Effector memory CD4-positive, alpha-beta T cell (primary cell): Measurements from ENCODE around the gene ADCYAP1.
A peak's percentile ranks its signal among the peaks of the same experiment; 100 is the strongest.

ENCODE experiments used
- DNase-seq, 3 donors: peaks; one replicate each; pipeline ENCODE4 v3.0.0-alpha.2; 2020
- H3K27ac ChIP-seq: 2 replicates; pipeline ENCODE4 v1.7.0; 2013; ENCODE audit warnings: mild to moderate bottlenecking, low read length, moderate library complexity; ENCODE audit not compliant: insufficient read depth, poor library complexity, severe bottlenecking
- H3K27me3 ChIP-seq: replicated peaks from 2 replicates; pipeline ENCODE4 v1.7.0; 2013; ENCODE audit warnings: mild to moderate bottlenecking, low read length; ENCODE audit not compliant: insufficient read depth, control insufficient read depth, poor library complexity, severe bottlenecking
- H3K36me3 ChIP-seq: 2 replicates; pipeline ENCODE4 v1.7.0; 2013; ENCODE audit warnings: mild to moderate bottlenecking, low read length, moderate library complexity; ENCODE audit not compliant: control insufficient read depth, insufficient read depth
- H3K4me1 ChIP-seq: 2 replicates; pipeline ENCODE4 v1.7.0; 2013; ENCODE audit warnings: low read length, mild to moderate bottlenecking; ENCODE audit not compliant: control insufficient read depth, insufficient read depth, poor library complexity, severe bottlenecking
- H3K4me3 ChIP-seq: 2 replicates; pipeline ENCODE4 v1.7.0; 2013; ENCODE audit warnings: low read length, low read depth, mild to moderate bottlenecking; ENCODE audit not compliant: insufficient read depth, poor library complexity, severe bottlenecking
- H3K9me3 ChIP-seq: 2 replicates; pipeline ENCODE4 v1.7.0; 2013; ENCODE audit warnings: mild to moderate bottlenecking, low read length, moderate library complexity; ENCODE audit not compliant: control insufficient read depth

The ADCYAP1 gene

DNA sequence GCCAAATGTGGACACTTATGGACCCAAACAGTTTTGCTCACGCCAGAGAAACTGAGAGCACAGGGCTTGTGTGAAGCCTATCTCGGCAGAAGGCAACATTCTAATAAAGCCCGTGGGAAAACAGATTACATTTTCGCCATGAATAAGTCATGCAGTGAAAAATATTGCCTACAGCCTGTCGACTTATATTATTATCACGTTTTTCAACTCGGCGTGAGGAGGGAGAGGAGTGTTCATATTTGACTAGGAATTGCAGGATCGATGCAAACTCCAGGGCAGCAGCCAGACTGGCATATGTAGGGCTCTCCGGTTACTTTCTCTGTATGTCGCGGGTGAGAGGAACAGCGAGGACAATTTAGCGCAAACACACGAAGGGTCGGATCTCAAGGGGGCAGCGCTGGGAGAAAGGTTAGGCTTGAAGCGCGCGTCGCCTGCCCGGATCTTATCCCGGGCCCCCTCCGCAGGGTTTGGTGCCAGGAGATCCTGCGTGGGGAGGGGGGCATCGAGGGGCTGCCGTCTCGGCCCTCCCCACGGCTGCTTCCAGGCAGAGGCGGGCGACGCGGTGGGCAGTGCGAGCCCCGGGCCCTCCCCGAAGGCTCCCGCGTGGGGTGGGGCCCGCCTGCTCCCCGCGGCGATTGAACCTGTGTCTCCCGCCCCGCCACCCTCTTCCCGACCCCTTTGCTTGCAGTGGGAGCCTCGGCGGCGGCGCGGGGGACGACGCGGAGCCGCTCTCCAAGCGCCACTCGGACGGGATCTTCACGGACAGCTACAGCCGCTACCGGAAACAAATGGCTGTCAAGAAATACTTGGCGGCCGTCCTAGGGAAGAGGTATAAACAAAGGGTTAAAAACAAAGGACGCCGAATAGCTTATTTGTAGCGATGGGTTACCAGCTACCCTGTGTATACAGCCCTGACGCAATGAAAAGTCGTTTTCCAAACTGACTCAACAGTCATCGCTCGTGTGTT lies 4.4 kb downstream of the ADCYAP1 start:
- H3K9me3 ChIP-seq: no peaks in the 10 kb centered on the region
- H3K36me3 ChIP-seq: no peaks in the 10 kb centered on the region
- H3K27ac ChIP-seq: no peak overlapping the region
- peak overlapping the region; percentile 45 for H3K4me3 ChIP-seq
- peaks cover 11% of the 10 kb centered on the region for H3K4me1 ChIP-seq
- peaks cover 47% of the 10 kb centered on the region for H3K27me3 ChIP-seq
- no peak for DNase-seq

GRCh38 chr18:910247-910646 lies 5.6 kb downstream of the ADCYAP1 start:
- peaks cover 11% of the 10 kb centered on the region for H3K4me1 ChIP-seq
- H3K4me3 ChIP-seq: no peak overlapping the region
- no peak overlapping the region for H3K27ac ChIP-seq
- DNase-seq: no peak
- H3K36me3 ChIP-seq: no peaks in the 10 kb centered on the region
- H3K27me3 ChIP-seq: peaks cover 42% of the 10 kb centered on the region
- H3K9me3 ChIP-seq: no peaks in the 10 kb centered on the region

GRCh38 chr18:911025-911424 lies 6.4 kb downstream of the ADCYAP1 start:
- peaks cover 37% of the 10 kb centered on the region for H3K27me3 ChIP-seq
- no peaks in the 10 kb centered on the region for H3K36me3 ChIP-seq
- no peak overlapping the region for H3K4me3 ChIP-seq
- H3K27ac ChIP-seq: no peak overlapping the region
- peaks cover 11% of the 10 kb centered on the region for H3K4me1 ChIP-seq
- DNase-seq: no peak
- no peaks in the 10 kb centered on the region for H3K9me3 ChIP-seq

- peaks cover 32% of the 10 kb centered on the region for H3K27me3 ChIP-seq
- no peaks in the 10 kb centered on the region for H3K9me3 ChIP-seq
- no peak for DNase-seq
- no peak overlapping the region for H3K4me3 ChIP-seq
- no peaks in the 10 kb centered on the region for H3K36me3 ChIP-seq
- H3K27ac ChIP-seq: no peak overlapping the region
- peaks cover 11% of the 10 kb centered on the region for H3K4me1 ChIP-seq
Observed at GRCh38 chr18:911486-911885, 6.8 kb downstream of the ADCYAP1 start.

GRCh38 chr18:916562-916961 lies 11.9 kb downstream of the ADCYAP1 start:
- H3K9me3 ChIP-seq: no peaks in the 10 kb centered on the region
- H3K36me3 ChIP-seq: no peaks in the 10 kb centered on the region
- H3K4me1 ChIP-seq: no peaks in the 10 kb centered on the region
- no peak overlapping the region for H3K27ac ChIP-seq
- no peak for DNase-seq
- H3K4me3 ChIP-seq: no peak overlapping the region
- H3K27me3 ChIP-seq: peaks cover 6% of the 10 kb centered on the region

DNA sequence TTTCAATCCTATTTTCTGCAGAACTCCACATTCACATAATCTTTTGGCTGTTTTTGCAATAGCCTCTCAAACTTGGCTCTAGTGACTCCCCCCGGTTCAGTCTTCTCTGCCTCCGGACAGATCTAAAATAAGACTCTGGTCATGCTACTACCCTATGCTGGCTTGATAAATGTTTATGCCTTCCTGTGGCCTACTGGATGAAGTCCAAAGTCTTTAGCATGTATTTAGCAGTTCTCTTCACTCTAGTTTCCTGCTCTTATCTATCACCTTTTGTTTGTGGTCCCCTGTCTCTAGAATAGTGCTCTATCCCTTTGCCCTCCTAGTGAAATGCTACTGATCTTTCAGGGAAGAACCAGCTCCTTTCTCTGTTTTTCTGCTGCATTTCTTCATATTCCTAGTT lies 14.4 kb downstream of the ADCYAP1 start:
- H3K27me3 ChIP-seq: peaks cover 6% of the 10 kb centered on the region
- no peak overlapping the region for H3K4me3 ChIP-seq
- DNase-seq: no peak
- H3K27ac ChIP-seq: no peak overlapping the region
- no peaks in the 10 kb centered on the region for H3K4me1 ChIP-seq
- no peaks in the 10 kb centered on the region for H3K9me3 ChIP-seq
- H3K36me3 ChIP-seq: no peaks in the 10 kb centered on the region

- Histone ChIP-seq H3K36me3 (no peaks in the 10 kb centered on the region), H3K9me3 (no peaks in the 10 kb centered on the region), H3K4me1 (no peaks in the 10 kb centered on the region), H3K4me3 (no peak overlapping the region), H3K27ac (no peak overlapping the region), H3K27me3 (no peaks in the 10 kb centered on the region)
- no peak for DNase-seq
Observed at GRCh38 chr18:923144-923866, 18.6 kb downstream of the ADCYAP1 start.

DNA sequence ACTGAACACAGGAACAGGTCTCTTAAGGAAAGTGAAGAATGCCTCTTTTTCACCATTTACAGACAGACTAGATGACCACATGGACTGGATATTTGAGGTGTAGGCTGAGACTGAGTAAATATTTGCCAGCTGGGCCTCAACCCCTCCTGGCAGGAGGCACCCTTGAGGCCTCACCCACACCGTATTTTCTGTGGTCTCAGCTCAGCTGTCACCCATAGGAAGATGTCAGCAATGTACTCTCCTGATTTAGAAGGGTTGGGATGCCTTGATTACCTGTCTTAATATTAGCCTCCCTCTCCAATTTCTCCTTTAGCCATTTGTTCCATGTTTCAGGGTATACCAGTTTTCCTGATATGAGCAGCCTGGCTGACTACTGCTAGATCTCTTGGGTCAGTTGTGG lies 20.3 kb downstream of the ADCYAP1 start:
- DNase-seq: no peak
- H3K27ac ChIP-seq: no peak overlapping the region
- H3K27me3 ChIP-seq: no peaks in the 10 kb centered on the region
- H3K4me1 ChIP-seq: no peaks in the 10 kb centered on the region
- H3K36me3 ChIP-seq: no peaks in the 10 kb centered on the region
- H3K9me3 ChIP-seq: no peaks in the 10 kb centered on the region
- H3K4me3 ChIP-seq: no peak overlapping the region

GRCh38 chr18:926946-927345 lies 22.3 kb downstream of the ADCYAP1 start:
- H3K4me1 ChIP-seq: no peaks in the 10 kb centered on the region
- H3K4me3 ChIP-seq: no peak overlapping the region
- no peaks in the 10 kb centered on the region for H3K36me3 ChIP-seq
- H3K27ac ChIP-seq: no peak overlapping the region
- no peak for DNase-seq
- no peaks in the 10 kb centered on the region for H3K27me3 ChIP-seq
- no peaks in the 10 kb centered on the region for H3K9me3 ChIP-seq

GRCh38 chr18:933082-933481 lies 28.4 kb downstream of the ADCYAP1 start:
- H3K36me3 ChIP-seq: no peaks in the 10 kb centered on the region
- no peaks in the 10 kb centered on the region for H3K9me3 ChIP-seq
- no peaks in the 10 kb centered on the region for H3K27me3 ChIP-seq
- DNase-seq: no peak
- H3K27ac ChIP-seq: no peak overlapping the region
- no peaks in the 10 kb centered on the region for H3K4me1 ChIP-seq
- H3K4me3 ChIP-seq: no peak overlapping the region
